Stimulated activated CD4-positive, alpha-beta T cell treated with anti-CD3 and anti-CD28 coated beads, Interleukin-12 subunit alpha, Interleukin-12 subunit beta, amount 100 ng/mL, for 48 hours (primary cell): Measurements from ENCODE around the gene ABCC6.
A peak's percentile ranks its signal among the peaks of the same experiment; 100 is the strongest.
"Not testable (repeated sequence)": the region's sequence is repeated elsewhere in the genome, so short reads cannot be mapped to it uniquely, and the experiment has no call there.

Source experiments
- DNase-seq, 3 donors: peaks; one replicate each; pipeline ENCODE4 v3.0.0-alpha.2; 2020; ENCODE audit warnings: low read depth in 2 of 3, low spot score in 1 of 3

ABCC6 gene

DNA sequence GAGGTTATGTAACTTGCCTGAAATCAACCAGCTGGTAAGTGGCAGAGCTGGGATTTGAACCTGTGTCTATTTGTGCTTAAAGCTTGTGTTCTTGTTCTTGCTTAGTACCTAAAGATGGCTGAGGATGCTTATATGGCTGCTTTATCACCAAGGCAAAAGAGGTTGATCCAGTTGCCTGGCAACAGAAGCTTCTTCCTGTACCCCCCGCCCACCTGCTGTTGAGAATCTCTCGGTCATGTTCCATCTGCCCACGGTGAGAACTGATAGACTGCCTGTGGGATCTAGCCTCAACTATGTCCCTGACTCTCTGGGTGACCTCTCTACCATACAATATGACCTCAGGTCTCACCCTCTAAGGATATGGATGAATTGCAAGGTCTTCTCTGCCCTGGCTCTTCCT lies 60.7 kb downstream of the ABCC6 start:
- peak in 1 of 3 donors; percentile 7 for DNase-seq

GRCh38 chr16:16161840-16162239 lies 61.5 kb downstream of the ABCC6 start:
- DNase-seq, result not testable (repeated sequence)

DNA sequence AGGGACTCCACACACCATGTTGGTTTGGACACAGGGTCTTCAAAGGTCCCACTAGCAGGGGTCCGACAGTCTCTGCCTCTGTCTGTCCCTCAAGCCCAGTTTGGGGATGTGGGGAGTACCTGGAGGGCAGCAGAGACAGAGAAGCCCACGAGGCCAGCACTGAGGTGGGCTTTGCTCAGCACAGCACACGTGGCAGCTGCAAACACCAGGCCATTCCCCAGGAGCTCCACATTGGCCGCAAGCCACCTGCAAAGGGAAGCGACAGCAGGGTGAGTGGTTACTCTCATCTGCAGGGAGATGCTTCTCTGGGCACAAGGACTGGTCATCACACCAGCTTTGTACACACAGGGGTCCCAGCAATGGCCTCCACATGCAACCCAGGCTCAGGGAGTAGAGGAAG lies 62.0 kb downstream of the ABCC6 start:
- DNase-seq, result no peak

- DNase-seq, result no peak
These were observed 63.6 kb downstream of the ABCC6 start for GRCh38 chr16:16159662-16160061.

DNA sequence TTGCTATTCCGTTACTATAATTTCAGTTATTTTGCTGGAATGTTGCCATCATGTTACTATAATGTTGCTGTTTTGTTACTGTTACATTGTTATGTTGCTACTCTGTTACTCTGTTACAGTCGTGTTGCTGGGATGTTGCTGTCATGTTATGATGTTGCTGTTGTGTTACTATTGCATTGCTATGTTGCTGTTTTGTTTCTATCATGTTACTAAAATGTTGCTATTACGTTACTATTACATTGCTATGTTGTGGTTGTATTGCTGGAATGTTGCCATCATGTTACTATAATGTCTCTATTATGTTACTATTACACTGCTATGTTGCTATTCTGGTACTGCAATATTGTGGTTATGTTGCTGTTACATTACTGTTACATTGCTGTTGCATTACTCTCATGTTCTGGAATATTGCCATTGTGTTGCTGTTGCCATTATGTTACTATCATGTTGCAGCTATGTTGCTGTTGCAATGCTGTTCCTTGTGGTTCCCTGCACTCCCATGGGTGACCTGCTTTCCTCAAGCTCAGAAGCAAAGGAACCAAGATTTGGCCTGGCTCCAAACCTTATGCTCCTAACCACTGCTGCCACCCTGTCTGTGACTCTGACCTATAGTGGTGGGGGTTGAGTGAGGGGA lies 64.4 kb downstream of the ABCC6 start:
- no peak for DNase-seq

DNA sequence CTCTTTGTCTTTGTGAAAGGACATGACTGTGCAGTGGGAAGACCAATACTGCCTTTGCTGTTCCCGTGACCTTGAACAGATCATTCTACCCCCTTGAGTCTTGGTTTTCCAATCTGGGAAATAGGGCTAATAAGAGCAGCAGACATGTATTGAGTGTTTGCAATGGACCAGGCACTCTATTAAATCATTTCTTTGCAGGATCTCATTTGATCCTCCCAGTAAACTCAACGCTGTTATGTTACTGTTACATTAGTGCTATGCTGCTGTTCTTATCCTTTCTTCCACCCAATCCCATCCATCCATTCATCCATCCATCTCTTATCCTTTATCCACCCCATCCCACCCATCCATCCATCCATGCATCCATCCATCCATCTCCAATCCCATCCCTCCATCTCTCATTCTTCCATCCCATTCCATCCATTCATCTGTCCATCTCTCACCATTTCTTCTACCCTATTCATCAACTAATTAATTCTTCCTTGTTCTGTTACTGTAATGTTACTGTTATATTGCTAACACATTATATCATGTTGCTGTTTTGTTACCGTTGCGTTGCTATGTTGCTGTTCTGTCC lies 65.1 kb downstream of the ABCC6 start:
- no peak for DNase-seq

- DNase-seq, result no peak
These were observed 66.1 kb downstream of the ABCC6 start for GRCh38 chr16:16157166-16157565.

- no peak for DNase-seq
These were observed 68.1 kb downstream of the ABCC6 start for GRCh38 chr16:16155234-16155633.

- no peak for DNase-seq
These were observed 68.9 kb downstream of the ABCC6 start for GRCh38 chr16:16154281-16154951.

DNA sequence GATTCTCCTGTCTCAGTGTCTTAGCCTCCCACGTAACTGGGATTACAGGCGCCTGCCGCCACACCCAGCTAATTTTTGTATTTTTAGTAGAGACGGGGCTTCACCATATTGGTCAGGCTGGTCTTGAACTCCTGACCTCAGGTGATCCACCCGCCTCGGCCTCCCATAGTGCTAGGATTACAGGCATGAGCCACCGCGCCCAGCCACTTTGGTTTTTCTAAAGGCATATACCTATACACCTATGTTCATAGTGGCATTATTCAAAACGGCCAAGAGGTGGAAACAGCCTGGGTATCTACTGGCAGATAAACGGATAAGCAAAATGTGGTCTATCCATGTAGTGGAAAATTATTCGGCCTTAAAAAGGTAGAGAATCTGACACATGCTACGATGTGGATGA lies 70.3 kb downstream of the ABCC6 start:
- not testable (repeated sequence) for DNase-seq

GRCh38 chr16:16151315-16151714 lies 72.0 kb downstream of the ABCC6 start:
- no peak for DNase-seq

DNA sequence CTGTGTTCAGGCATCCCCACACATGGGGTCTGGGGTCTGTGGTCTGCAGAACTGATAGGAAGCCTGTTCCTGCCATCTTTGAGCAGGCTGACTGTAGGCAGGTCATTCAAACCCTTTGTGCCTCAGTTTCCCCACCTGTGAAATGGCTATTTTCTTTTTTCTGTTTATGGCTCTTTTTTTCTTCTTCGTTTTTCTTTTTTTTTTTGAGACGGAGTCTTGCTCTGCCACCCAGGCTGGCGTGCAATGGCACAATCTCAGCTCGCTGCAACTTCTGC lies 72.5 kb downstream of the ABCC6 start:
- no peak for DNase-seq

- no peak for DNase-seq
These were observed 73.0 kb downstream of the ABCC6 start for GRCh38 chr16:16150117-16150877.

- no peak for DNase-seq
These were observed 73.6 kb downstream of the ABCC6 start for GRCh38 chr16:16149710-16150116.

DNA sequence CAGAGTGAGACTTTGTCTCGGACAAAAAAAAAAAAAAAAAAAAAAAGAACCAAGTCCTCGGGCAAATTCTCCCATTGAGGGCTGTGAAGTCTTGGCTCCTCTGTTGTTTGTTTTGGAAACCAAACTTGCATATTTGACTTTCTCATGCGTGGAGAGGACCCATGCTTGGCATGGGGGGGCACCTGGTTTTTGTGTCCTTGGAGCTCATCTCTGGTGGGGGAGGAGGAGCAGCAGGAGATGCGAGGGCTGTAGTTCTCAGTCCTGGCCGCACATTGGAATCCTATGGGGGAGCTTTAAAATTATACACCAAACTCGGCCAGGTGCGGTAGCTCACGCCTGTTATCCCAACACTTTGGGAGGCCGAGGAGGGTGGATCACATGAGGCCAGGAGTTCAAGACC lies 74.5 kb downstream of the ABCC6 start:
- DNase-seq, result no peak

DNA sequence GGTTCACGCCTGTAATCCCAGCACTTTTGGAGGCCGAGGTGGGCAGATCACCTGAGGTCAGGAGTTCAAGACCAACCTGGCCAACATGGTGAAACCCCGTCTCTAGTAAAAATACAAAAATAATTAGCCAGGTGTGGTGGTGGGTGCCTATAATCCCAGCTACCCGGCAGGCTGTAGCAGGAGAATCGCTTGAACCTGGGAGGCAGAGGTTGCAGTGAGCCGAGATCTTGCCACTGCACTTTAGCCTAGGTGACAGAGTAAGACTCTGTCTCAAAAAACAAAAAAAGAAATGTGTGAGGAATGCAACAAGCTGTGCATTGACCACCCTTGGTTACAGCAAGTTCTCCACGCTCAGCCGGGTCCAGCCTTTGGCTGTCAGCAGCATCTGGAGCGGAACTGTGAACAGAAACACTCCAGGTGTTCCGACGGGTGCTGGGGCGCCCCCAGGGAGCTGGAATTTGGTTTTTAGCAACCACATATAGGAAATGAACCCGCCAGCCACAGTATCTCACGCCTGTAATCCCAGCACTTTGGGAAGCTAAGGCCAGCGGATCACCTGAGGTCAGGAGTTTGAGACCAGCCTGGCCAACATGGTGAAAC lies 75.2 kb downstream of the ABCC6 start:
- DNase-seq, result not testable (repeated sequence)

GRCh38 chr16:16147316-16147999 lies 75.8 kb downstream of the ABCC6 start:
- DNase-seq, result no peak

DNA sequence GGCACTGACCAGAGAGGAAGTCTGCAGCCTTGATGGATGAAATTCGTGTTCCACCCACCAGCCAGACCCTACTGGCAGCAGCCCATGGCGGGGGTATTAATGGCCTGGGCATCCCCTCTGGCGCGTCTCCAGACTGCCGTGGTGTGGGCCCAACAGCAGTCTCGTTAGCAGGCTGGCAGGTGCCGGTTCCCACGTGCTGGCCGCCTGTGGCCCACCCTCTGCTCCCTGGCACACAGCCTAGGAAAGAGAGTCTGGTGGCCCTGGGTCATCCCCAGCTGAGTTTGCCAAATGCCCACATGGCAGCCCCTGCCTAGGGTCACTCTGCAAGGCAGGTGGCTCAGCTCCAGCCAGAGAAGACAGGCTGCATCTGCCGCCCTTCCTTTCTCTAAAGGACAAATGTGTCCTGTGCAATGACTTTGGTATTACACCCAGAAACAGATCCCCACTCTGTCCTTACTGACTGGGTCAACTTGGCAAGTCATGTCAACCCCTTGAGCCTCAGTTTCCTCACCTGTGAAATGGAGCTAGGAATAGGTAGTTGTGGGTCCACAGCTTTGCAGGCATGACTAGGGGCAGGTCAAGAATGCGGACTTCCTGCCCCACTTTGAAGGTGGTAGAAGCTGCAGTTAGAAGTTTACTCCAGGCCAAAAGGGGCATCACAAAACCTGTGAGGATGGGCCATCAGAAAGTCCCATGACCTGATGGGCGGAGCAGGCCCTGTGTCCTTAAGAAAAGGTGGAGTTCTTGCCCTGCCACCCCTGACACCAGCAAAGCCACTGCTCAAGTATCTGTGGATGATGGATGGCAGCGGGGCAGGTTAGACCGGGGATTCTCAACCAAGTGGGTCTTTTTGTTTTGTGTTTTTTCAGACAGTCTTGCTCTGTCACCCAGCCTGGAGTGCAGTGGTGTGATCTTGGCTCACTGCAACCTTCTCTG lies 76.6 kb downstream of the ABCC6 start:
- no peak for DNase-seq

DNA sequence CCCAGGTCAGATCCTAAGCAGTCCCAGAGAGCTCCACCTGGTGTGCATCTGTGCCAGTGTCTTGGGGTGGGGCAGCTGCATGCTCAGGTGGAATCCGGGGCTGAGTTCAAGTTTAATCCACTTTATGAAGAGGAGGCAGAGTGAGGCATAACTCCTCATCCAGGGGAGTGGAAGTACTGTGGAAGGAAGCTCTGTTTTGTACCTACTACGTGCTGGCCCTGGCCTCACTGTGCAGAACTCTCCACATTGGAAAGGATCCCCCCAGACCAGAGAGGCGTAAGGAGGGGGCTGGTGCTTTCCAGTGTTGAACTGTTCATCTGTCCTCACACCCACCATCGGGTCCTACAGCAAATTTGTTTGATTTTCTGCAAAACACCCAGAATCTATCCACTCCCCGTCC lies 78.0 kb downstream of the ABCC6 start:
- DNase-seq, result no peak

DNA sequence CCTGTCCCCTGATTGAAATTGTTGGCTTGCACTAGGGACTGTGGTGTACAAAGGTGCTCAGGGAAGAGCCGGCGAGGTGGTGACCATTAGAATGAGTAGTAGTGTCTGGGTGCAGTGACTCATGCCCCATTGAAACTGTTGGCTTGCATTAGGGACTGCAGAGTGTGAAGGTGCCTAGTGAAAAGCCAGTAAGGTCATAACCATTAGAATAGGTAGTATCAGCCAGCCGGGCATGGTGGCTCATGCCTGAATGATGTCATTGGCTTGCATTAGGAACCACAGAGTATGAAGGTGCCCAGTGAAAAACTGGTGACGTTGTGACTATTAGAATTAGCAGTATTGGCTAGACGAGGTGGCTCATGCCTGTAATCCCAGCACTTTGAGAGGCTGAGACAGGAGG lies 78.9 kb downstream of the ABCC6 start:
- DNase-seq, result no peak
